ENCODE results near the gene RFX1. TPM values are rescaled to one million over a fixed set of nuclear protein-coding genes. Genes with fewer than 3 reads are reported as not detected.
A peak's percentile ranks its signal among the peaks of the same experiment; 100 is the strongest.
"Not testable (repeated sequence)": the region's sequence is repeated elsewhere in the genome, so short reads cannot be mapped to it uniquely, and the experiment has no call there.

The RFX1 gene
- total RNA-seq, 1 experiment from 2014 or later: 1.2 TPM

GRCh38 chr19:14033946-14034345, 27.8 kb upstream of the RFX1 start:
- Histone ChIP-seq H3K9ac (ENCODE audit: low read length) (no peak overlapping the region), H3K4me3 (ENCODE audit: low read length) (no peak overlapping the region), H3K4me1 (ENCODE audit: low read length) (peaks cover 11% of the 10 kb centered on the region), H3K9me2 (replicated peaks; ENCODE audit: insufficient read depth, low read length) (no peaks in the 10 kb centered on the region), H3K79me2 (ENCODE audit: low read length) (no peaks in the 10 kb centered on the region), H3K27me3 (ENCODE audit: low read length) (no peaks in the 10 kb centered on the region; the same call in 1 of the 2 replicates), H2AFZ (ENCODE audit: low read length) (no peak overlapping the region), H3K4me2 (ENCODE audit: low read depth, low read length, poor library complexity, severe bottlenecking) (no peak overlapping the region), H3K27ac (ENCODE audit: low read length) (no peak overlapping the region), H3K36me3 (ENCODE audit: insufficient read depth, low read length) (no peaks in the 10 kb centered on the region), H4K20me1 (ENCODE audit: insufficient read depth, low read depth, low read length) (no peaks in the 10 kb centered on the region), H3K9me3 (ENCODE audit: low read length) (no peaks in the 10 kb centered on the region)
- DNase-seq: no peak

- H3K36me3 ChIP-seq (ENCODE audit: insufficient read depth, low read length): no peaks in the 10 kb centered on the region
- H3K4me1 ChIP-seq (ENCODE audit: low read length): peaks cover 11% of the 10 kb centered on the region
- peak within 1 kb of the TSS; percentile 78 for H3K4me3 ChIP-seq (ENCODE audit: low read length)
- peak within 1 kb of the TSS; percentile 99 for H2AFZ ChIP-seq (ENCODE audit: low read length)
- no peak within 1 kb of the TSS for H3K27ac ChIP-seq (ENCODE audit: low read length)
- H3K9me3 ChIP-seq (ENCODE audit: low read length): no peaks in the 10 kb centered on the region
- H4K20me1 ChIP-seq (ENCODE audit: insufficient read depth, low read depth, low read length): no peaks in the 10 kb centered on the region
- peak within 1 kb of the TSS; percentile 73 for H3K9ac ChIP-seq (ENCODE audit: low read length)
- H3K9me2 ChIP-seq (replicated peaks; ENCODE audit: insufficient read depth, low read length): no peaks in the 10 kb centered on the region
- H3K4me2 ChIP-seq (ENCODE audit: low read depth, low read length, poor library complexity, severe bottlenecking): peak within 1 kb of the TSS; percentile 91
- no peaks in the 10 kb centered on the region; the same call in 1 of the 2 replicates for H3K27me3 ChIP-seq (ENCODE audit: low read length)
- peak; percentile 88 for DNase-seq
- no peaks in the 10 kb centered on the region for H3K79me2 ChIP-seq (ENCODE audit: low read length)
Measured at GRCh38 chr19:14031719-14032480, 25.8 kb upstream of the RFX1 start, which contains the start of gene IL27RA. TSS of gene IL27RA (plus strand) at chr19:14031762. CDS start at chr19:14031873, 111 bp downstream.

- Histone ChIP-seq H3K4me3 (ENCODE audit: low read length) (peak overlapping the region; percentile 78), H3K9ac (ENCODE audit: low read length) (peak overlapping the region; percentile 73), H2AFZ (ENCODE audit: low read length) (peak overlapping the region; percentile 99), H3K27me3 (ENCODE audit: low read length) (no peaks in the 10 kb centered on the region; the same call in 1 of the 2 replicates), H3K9me2 (replicated peaks; ENCODE audit: insufficient read depth, low read length) (no peaks in the 10 kb centered on the region), H3K27ac (ENCODE audit: low read length) (no peak overlapping the region), H3K79me2 (ENCODE audit: low read length) (no peaks in the 10 kb centered on the region), H3K4me2 (ENCODE audit: low read depth, low read length, poor library complexity, severe bottlenecking) (peak overlapping the region; percentile 91), H3K4me1 (ENCODE audit: low read length) (peaks cover 11% of the 10 kb centered on the region), H4K20me1 (ENCODE audit: insufficient read depth, low read depth, low read length) (no peaks in the 10 kb centered on the region), H3K9me3 (ENCODE audit: low read length) (no peaks in the 10 kb centered on the region), H3K36me3 (ENCODE audit: insufficient read depth, low read length) (no peaks in the 10 kb centered on the region)
- DNase-seq: no peak
Measured at GRCh38 chr19:14030997-14031718, 25.0 kb upstream of the RFX1 start.

- no peak for DNase-seq
- no peaks in the 10 kb centered on the region for H3K79me2 ChIP-seq (ENCODE audit: low read length)
- no peak overlapping the region for H3K4me3 ChIP-seq (ENCODE audit: low read length)
- no peaks in the 10 kb centered on the region for H4K20me1 ChIP-seq (ENCODE audit: insufficient read depth, low read depth, low read length)
- H3K9me2 ChIP-seq (replicated peaks; ENCODE audit: insufficient read depth, low read length): no peaks in the 10 kb centered on the region
- no peaks in the 10 kb centered on the region; the same call in 1 of the 2 replicates for H3K27me3 ChIP-seq (ENCODE audit: low read length)
- H3K9me3 ChIP-seq (ENCODE audit: low read length): no peaks in the 10 kb centered on the region
- peaks cover 11% of the 10 kb centered on the region for H3K4me1 ChIP-seq (ENCODE audit: low read length)
- no peak overlapping the region for H3K9ac ChIP-seq (ENCODE audit: low read length)
- H3K27ac ChIP-seq (ENCODE audit: low read length): no peak overlapping the region
- no peak overlapping the region for H2AFZ ChIP-seq (ENCODE audit: low read length)
- no peak overlapping the region for H3K4me2 ChIP-seq (ENCODE audit: low read depth, low read length, poor library complexity, severe bottlenecking)
- H3K36me3 ChIP-seq (ENCODE audit: insufficient read depth, low read length): no peaks in the 10 kb centered on the region
Measured at GRCh38 chr19:14028901-14029300, 22.8 kb upstream of the RFX1 start.

- no peak within 1 kb of the TSS for H3K27ac ChIP-seq (ENCODE audit: low read length)
- no peaks in the 10 kb centered on the region for H3K9me2 ChIP-seq (replicated peaks; ENCODE audit: insufficient read depth, low read length)
- DNase-seq: no peak
- no peak within 1 kb of the TSS for H3K4me2 ChIP-seq (ENCODE audit: low read depth, low read length, poor library complexity, severe bottlenecking)
- no peaks in the 10 kb centered on the region for H3K9me3 ChIP-seq (ENCODE audit: low read length)
- no peaks in the 10 kb centered on the region for H3K79me2 ChIP-seq (ENCODE audit: low read length)
- H4K20me1 ChIP-seq (ENCODE audit: insufficient read depth, low read depth, low read length): no peaks in the 10 kb centered on the region
- peaks cover 14% of the 10 kb centered on the region for H3K4me1 ChIP-seq (ENCODE audit: low read length)
- H3K4me3 ChIP-seq (ENCODE audit: low read length): no peak within 1 kb of the TSS
- no peak within 1 kb of the TSS for H3K9ac ChIP-seq (ENCODE audit: low read length)
- H2AFZ ChIP-seq (ENCODE audit: low read length): no peak within 1 kb of the TSS
- H3K27me3 ChIP-seq (ENCODE audit: low read length): no peaks in the 10 kb centered on the region; the same call in 1 of the 2 replicates
- H3K36me3 ChIP-seq (ENCODE audit: insufficient read depth, low read length): no peaks in the 10 kb centered on the region
Measured at GRCh38 chr19:14027856-14028450, 21.8 kb upstream of the RFX1 start, which contains the start of gene RLN3. TSS of gene RLN3 (plus strand) at chr19:14028148. CDS start at chr19:14028205, 57 bp downstream.

- H2AFZ ChIP-seq (ENCODE audit: low read length); H3K9me2 ChIP-seq (replicated peaks; ENCODE audit: insufficient read depth, low read length); H3K79me2 ChIP-seq (ENCODE audit: low read length); H3K4me3 ChIP-seq (ENCODE audit: low read length); H4K20me1 ChIP-seq (ENCODE audit: insufficient read depth, low read depth, low read length); H3K4me1 ChIP-seq (ENCODE audit: low read length); H3K27ac ChIP-seq (ENCODE audit: low read length); H3K36me3 ChIP-seq (ENCODE audit: insufficient read depth, low read length); H3K4me2 ChIP-seq (ENCODE audit: low read depth, low read length, poor library complexity, severe bottlenecking); DNase-seq; H3K9me3 ChIP-seq (ENCODE audit: low read length); H3K9ac ChIP-seq (ENCODE audit: low read length); H3K27me3 ChIP-seq (ENCODE audit: low read length): not testable (repeated sequence)
Measured at GRCh38 chr19:14026652-14027192, 20.6 kb upstream of the RFX1 start.

GRCh38 chr19:14023404-14024235, 17.5 kb upstream of the RFX1 start:
- H3K36me3 ChIP-seq (ENCODE audit: insufficient read depth, low read length): no peaks in the 10 kb centered on the region
- no peak overlapping the region for H3K9ac ChIP-seq (ENCODE audit: low read length)
- no peak overlapping the region for H3K4me2 ChIP-seq (ENCODE audit: low read depth, low read length, poor library complexity, severe bottlenecking)
- H3K4me3 ChIP-seq (ENCODE audit: low read length): no peak overlapping the region
- no peaks in the 10 kb centered on the region for H3K27me3 ChIP-seq (ENCODE audit: low read length)
- no peaks in the 10 kb centered on the region for H4K20me1 ChIP-seq (ENCODE audit: insufficient read depth, low read depth, low read length)
- H2AFZ ChIP-seq (ENCODE audit: low read length): peak overlapping the region; percentile 71; the same call in 1 of the 2 replicates
- no peaks in the 10 kb centered on the region for H3K9me2 ChIP-seq (replicated peaks; ENCODE audit: insufficient read depth, low read length)
- H3K27ac ChIP-seq (ENCODE audit: low read length): no peak overlapping the region
- peak; percentile 61 for DNase-seq
- H3K9me3 ChIP-seq (ENCODE audit: low read length): no peaks in the 10 kb centered on the region
- no peaks in the 10 kb centered on the region for H3K79me2 ChIP-seq (ENCODE audit: low read length)
- H3K4me1 ChIP-seq (ENCODE audit: low read length): peaks cover 8% of the 10 kb centered on the region
